Fibroblast of gingiva (primary cell): ENCODE data around the gene NR2F1.

ENCODE experiments used
- DNase-seq: peaks from one replicate; pipeline ENCODE4 v3.0.0-alpha.2; 2011; ENCODE audit warnings: low read depth

NR2F1 gene

DNA sequence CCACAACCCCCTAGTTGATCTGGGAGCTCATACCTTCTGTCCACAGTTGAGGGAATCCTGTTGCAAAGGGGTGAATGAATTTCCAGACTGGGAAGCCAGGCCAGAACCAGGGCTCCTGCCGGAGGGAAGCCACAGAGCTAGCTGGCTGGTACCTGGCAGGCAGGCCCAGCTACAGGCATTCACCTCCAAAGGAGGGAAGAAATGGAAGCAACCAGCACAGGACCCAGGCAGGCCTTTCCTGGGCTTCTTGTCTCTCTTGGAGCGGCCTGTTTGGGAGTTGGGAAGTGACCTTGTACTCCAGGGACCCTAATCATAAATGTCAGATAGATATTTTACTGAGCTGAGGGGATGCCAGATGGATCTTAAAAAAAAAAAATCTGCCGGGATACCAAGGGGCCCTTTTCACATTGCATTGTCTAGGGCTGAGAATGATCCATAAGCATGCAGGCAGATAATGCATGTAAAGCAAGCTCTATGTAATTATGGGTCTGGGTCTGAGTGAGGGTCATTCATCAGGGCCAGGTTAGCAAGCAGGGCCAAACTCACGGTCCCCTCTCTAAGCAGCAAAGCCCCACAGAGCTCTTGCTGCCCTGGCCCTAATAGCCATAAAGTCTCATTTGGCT lies 8.4 kb downstream of the NR2F1 start:
- no peak for DNase-seq

- no peak for DNase-seq
These were observed 9.9 kb downstream of the NR2F1 start for GRCh38 chr5:93592883-93593282.

- no peak for DNase-seq
These were observed 10.6 kb downstream of the NR2F1 start for GRCh38 chr5:93593476-93594131.

- no peak for DNase-seq
These were observed 11.8 kb downstream of the NR2F1 start for GRCh38 chr5:93594591-93595419.

DNA sequence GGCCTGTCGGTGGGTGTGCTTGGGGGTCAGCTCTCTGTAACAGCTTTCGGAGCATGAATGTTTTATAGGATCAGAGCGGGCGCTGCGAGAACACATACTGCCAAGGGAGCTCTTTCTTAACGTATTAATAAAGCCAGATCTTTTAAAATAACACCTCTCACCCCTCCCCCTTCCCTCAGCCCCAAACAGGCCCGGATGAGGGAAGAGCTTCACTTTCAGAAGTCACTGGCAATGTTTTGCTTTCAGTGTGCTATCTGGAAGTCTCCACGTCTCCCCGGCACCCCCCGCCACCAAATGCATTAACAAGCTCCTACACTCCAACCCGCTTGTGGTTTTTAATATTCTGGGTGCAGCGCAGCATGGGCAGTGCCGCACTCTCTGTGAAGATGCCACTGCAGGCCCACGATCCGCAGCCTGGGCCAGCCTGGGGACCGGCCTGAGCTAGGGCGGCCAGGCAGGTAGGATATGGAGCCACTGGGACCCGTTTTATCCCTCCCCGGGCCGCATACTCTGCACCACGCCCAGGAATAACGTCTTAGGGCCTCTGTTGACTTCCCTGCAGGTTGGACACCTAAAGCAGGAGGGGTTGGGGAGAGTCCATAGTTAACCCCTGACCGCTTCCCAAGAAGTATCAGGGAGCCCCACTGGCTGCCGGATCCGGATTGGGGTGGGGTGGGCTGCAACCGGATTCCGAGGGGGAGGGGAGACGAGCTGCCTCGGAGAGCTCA lies 12.6 kb downstream of the NR2F1 start:
- no peak for DNase-seq

DNA sequence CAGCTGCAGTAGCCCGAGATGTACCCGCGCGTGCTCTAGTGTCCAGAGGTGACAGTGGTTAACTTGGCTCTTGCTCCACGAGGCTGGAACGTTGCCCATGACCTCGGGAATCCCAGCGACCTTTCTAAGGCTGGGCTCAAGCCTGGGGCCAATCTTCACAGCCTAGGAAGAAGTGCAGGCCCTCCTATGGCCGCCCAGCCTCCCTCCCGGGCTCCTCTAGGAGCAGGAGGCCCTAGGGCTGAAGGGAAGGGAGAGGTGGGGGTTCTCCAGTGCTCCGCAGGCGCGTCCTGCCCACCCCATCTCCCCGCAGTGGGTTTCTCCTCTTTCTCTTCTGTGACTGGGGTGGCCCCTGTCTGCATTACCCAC lies 13.3 kb downstream of the NR2F1 start:
- DNase-seq: no peak

- DNase-seq: no peak
These were observed 13.9 kb downstream of the NR2F1 start for GRCh38 chr5:93596676-93597490.

DNA sequence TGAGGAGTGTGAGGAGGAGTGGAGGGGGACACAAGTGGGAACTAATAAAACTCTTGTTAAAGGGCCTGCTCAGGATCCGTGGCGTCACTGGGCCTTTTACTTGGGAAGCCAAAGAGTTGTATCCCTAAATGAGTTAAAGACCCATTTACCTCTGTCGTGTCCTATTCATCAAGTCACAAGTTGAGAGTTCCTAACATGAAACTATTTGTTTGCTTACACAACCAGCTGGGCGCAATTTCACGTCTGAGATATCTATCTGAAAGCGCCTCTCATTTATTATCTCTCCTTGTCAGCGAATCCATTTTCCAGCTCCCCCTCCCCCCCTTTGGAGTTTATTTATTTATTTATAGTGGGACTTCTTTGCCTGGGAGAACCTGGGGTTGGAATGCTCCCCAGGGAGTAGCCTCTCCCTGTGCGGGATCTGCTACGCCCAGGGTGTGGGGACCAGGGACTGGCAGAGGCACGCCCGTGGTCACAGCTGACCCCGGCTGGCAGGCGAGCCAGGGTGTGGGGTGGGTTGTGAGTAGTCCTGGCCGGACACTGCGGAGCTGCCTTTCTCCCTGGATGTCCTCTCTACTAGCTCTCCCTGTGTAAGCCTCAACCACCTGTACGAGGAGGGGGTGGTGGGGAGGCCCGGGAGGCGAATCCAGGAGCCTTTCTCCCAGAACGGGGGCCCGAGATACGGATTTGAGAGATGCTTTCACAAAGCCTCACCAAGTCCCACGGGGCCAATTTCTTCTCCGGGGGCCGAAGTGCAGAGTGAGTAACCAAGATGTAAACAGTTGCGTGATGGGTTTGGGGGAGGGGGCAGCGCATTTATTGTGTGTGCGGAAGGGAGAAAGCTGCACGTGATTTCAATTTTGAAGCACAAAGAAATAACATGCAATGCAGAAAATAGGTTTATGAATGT lies 15.3 kb downstream of the NR2F1 start:
- no peak for DNase-seq

GRCh38 chr5:93599001-93599379 lies 16.0 kb downstream of the NR2F1 start:
- DNase-seq: no peak

GRCh38 chr5:93599399-93600120 lies 16.5 kb downstream of the NR2F1 start:
- DNase-seq: no peak

- DNase-seq: no peak
These were observed 17.5 kb downstream of the NR2F1 start for GRCh38 chr5:93600409-93601070.

DNA sequence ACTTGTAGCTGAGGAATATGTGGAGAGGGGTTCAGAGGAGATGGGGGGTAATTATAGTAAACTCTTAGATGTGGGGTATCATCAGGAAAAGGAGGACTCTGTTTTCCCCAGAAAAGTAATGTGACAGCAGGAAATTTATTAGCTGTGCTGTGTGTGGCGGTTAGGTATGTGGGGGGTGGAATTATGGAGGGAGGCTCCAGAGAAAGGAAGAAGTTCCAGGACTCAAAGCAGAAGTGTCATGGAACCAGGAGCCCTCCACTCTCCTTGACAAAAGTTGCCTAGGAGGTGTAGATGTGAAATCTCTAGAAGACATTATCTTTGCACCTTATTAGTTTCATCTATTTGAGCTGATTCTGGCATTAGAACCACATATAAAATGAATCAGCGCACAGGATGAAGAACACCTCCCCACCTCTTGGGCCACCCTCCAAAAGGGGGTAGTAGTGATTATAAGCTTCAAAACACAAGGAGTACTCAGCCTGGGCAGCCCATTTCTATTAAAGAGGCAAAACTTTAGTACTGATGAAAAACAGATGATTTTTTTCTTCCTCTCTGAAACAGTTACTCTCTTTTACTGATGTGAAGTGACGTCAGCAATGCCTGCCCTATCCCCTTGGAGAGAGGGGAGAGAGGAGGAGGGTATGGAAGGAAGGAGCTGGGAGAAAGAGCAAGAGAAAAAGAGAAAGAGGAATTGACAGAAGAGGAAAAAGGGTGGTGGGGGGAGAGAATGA lies 18.2 kb downstream of the NR2F1 start:
- no peak for DNase-seq

GRCh38 chr5:93601802-93602155 lies 18.8 kb downstream of the NR2F1 start:
- DNase-seq: no peak

GRCh38 chr5:93602241-93603077 lies 19.4 kb downstream of the NR2F1 start:
- no peak for DNase-seq

GRCh38 chr5:93603078-93603792 lies 20.2 kb downstream of the NR2F1 start:
- no peak for DNase-seq

DNA sequence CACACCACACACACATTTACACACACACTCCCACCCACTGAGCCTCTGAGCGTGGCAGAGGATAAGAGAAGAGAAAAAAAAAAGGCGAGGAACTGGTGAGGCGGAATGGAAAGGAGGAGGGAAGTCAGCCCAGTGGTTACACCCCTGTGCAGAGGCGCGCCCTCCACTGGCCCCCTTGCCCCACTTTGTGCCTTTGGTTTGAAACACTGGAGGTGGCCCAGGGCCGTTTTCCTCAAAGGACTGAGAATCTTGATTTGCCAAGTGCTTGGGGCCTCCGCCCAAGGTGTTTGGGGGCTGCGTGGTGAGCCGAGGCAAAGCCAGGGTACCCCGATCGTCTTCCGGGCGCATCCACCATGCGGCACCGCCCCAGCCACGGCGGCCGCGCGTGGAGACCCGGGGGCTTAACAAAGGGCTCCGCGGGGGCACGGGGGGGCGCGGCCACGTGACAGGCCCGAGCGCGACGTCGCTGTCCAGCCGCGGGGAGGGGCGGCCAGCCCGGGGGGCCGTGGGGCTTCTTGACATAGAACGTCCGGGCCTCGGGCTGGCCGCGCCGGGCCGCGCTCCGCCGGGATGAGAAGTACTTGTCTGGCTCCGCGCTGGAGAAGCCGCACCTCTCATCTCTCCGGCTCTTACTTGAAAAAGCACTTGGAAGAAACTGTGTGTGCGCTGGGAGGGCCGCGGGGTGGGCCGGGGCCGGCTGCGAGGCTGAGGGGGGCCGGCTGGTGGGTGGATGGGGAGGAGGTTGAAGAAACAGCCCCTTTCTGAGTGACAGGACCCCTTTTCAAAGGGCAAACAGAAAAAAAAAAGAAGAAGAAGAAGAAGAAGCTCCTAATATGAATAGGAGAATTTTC lies 21.0 kb downstream of the NR2F1 start:
- no peak for DNase-seq
